H7 (cell line): ENCODE results near the gene STARD13. TPM values are rescaled to one million over a fixed set of nuclear protein-coding genes. Genes with fewer than 3 reads are reported as not detected.

Experiments used
- DNase-seq: peaks from one replicate; pipeline ENCODE4 v3.0.0; 2012
- H3K27me3 ChIP-seq: 2 replicates; pipeline ENCODE4 v1.6.0; 2011; ENCODE audit warnings: mild to moderate bottlenecking, low read length; ENCODE audit not compliant: control insufficient read depth, insufficient read depth
- H3K36me3 ChIP-seq: replicated peaks from 2 replicates; pipeline ENCODE4 v1.5.1; 2011; ENCODE audit warnings: low read length; ENCODE audit not compliant: control insufficient read depth, insufficient read depth
- H3K4me3 ChIP-seq: 2 replicates; pipeline ENCODE4 v1.5.1; 2011; ENCODE audit warnings: low read depth, mild to moderate bottlenecking, control low read depth, low read length, moderate library complexity; ENCODE audit not compliant: insufficient read depth
- total RNA-seq: library from RNA; depleted of rRNA; stranded (reverse); fragments of >200 nt; shearing (Covaris generic); gene quantifications from 2 replicates; pipeline ENCODE4 v1.2.3, GENCODE V29; 2014

Gene STARD13
- total RNA-seq, 1 experiment from 2014 or later, result 0.73 TPM

DNA sequence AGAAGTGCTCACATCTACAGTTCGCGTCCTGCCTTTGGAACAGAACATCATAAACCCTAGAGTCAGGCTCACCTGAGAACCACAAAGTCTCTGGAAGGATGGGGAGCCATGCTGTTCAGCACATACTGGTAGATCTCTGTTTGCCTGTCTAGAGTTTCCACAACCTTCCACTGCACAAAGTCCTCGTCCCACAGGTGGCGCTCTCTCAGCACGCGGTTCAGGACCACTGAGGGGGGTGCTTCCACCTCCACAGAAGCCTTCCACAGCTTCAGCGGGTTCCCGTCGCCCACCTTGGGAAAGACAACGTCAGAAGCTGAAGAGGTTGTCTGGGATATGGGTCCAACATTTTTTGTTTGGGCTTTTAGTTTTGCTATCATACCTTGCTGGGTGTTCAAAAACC lies 175.8 kb downstream of the STARD13 start:
- DNase-seq, result peak; percentile 43
- H3K4me3 ChIP-seq, result no peak overlapping the region
- H3K36me3 ChIP-seq, result no peaks in the 10 kb centered on the region
- no peaks in the 10 kb centered on the region for H3K27me3 ChIP-seq

DNA sequence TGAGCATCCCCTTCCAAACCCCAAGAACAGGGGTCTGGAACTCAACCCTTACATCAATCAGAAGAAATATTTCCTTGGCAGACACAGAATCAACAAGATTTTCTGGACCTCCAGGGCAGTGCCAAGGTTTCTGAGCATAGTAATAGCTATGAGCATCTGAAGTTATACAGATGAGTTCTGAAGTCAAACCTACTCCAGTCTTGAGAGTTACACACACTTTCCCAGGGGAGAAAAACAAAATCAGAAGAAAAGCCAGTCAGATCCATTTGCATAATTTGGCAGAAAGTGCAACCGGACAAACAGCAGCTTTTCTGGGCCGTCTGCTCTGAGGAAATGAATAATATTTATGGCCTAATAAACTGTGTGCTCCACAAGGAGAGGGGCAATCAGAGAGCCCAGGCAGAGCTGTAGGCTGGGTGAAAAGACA lies 176.3 kb downstream of the STARD13 start:
- H3K4me3 ChIP-seq, result no peak overlapping the region
- DNase-seq, result no peak
- no peaks in the 10 kb centered on the region for H3K36me3 ChIP-seq
- no peaks in the 10 kb centered on the region for H3K27me3 ChIP-seq

DNA sequence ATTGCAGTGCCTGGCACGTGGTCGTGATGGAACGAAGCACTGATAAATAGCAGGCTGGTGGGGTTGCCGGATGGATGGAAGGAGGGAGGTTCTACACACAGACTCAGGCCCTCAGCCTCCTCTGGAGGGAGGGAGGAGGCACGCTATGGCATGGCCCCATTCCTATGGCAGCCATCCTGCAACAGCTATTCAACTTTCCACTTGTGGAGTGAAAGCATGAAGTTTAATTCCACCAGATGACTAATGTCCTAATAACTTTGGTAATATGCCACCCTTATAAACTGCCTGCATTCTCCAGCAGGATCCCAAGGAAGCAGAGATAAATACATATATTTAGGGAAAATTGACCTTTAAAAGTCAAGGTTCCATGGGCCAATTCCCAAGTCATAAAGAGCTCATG lies 176.9 kb downstream of the STARD13 start:
- Histone ChIP-seq H3K4me3 (no peak overlapping the region), H3K36me3 (no peaks in the 10 kb centered on the region), H3K27me3 (no peaks in the 10 kb centered on the region)
- no peak for DNase-seq

DNA sequence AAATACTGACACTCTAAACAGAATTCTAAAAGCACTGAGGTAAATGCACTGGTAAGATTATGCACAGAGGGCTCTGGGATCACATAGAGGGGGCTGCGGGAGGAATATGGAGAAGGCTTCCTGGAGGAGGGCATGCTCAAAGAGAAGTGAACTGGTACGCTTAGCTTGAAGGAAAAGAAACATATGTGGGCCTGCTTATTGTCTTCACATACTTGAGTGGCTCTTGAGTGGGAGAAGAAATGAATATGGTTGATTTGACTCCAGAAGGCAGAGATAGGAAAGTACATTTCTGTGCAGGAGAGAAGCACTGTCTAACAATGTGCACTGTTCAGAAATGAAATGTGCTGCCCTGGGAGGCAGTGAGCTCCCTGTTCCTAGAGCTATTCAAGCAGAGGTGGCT lies 178.2 kb downstream of the STARD13 start:
- Histone ChIP-seq H3K27me3 (no peaks in the 10 kb centered on the region), H3K36me3 (no peaks in the 10 kb centered on the region), H3K4me3 (no peak overlapping the region)
- DNase-seq, result no peak

DNA sequence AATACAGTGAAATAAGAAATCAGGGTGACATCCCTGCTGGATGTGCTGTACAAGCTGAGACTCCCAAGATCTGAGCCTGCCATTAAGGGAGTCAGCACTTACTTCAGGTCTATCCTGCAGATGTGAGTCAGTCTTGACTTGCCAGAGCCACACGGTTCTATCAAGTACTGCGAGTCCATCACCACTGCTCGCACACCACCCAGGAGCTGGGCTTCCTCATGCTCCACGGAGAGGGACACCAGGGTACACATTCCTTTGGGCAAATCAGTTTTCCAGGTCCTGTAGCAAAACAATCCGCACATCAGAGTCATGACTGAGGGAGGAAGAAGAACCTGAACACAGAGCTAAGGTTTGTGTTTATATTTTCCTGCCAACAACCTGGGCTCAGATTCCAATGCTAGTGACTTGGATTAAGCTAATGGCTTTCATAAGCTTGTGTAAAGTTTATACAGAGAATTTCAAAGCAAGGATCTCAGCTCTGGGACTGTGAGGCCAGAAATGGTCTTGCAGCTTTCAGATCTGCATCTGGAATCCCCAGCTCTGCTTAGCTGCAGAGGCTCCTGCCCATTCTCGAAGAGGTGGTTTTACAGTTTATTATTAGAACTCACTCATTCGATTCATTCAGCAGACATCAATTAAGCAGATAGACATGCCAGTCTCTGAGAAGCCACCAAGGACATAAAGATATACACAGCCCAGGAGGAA lies 178.7 kb downstream of the STARD13 start:
- DNase-seq, result no peak
- H3K36me3 ChIP-seq, result no peaks in the 10 kb centered on the region
- H3K27me3 ChIP-seq, result no peaks in the 10 kb centered on the region
- H3K4me3 ChIP-seq, result no peak overlapping the region

DNA sequence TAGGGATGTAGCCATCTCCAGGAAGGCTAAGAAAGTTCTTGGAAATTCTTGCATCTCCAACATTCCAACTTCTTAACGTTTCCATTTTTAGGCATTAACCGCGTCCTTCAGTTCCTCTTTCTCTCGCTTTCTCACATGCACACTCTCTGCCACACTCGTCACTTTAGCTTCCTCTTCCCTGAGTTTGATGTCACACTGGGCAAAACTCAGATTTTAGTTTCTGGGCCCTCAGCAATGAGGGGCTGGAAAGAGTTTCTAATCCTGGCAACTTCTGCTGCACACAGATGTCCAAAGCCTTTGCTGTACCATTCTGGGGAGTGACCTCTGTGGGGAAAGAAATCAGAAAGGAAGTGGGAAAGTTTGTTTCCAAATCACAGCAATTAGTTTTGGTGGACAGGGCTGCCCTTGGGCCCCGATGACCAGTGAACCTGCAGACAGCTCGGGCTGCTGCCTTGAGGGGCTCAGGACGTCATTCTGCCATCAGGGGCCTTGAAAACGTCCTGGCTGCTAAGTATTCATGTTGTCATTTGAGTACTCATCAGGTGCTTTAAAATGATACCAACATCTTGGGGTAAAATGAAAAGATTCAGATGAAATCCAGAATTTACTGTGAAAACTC lies 180.1 kb downstream of the STARD13 start:
- H3K27me3 ChIP-seq, result no peaks in the 10 kb centered on the region
- no peak overlapping the region for H3K4me3 ChIP-seq
- no peak for DNase-seq
- no peaks in the 10 kb centered on the region for H3K36me3 ChIP-seq

DNA sequence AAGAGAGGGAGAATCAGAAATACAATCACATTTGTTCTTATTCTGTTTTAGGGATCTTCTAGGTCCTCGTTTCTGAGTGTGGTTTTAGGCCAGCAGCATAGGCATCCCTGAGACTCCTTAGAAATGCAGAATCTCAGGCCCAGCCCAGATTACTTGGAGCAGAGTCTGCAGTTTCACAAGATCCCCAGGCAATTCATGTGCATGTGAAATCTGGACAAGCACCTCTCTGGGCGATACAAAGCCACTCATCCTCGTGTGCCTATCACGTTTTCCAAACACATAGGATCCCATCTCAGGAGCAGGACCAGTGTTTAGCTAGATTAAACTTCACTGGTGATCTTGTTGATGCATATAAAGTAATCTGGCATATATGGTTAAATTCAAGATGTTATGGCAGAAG lies 182.1 kb downstream of the STARD13 start:
- no peaks in the 10 kb centered on the region for H3K27me3 ChIP-seq
- no peaks in the 10 kb centered on the region for H3K36me3 ChIP-seq
- no peak for DNase-seq
- no peak overlapping the region for H3K4me3 ChIP-seq

DNA sequence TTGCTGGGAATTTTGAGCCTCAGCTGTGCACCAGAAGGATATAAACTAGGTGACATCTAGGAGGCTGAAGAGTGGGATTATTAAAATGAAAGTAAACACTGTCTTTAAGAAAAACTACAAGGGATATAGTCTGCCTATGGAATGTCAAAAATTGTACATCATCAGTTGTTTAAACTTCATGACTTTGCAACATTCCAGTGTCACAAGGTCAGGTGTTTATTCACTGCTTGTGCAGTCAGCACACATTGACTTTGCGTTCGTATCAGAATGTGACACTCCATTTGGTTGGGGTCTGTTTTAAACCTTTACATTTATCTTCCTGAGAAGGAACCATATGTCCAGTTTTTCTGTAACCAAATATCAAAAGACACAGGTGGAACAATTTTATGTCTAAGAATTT lies 183.7 kb downstream of the STARD13 start:
- Histone ChIP-seq H3K4me3 (no peak overlapping the region), H3K27me3 (no peaks in the 10 kb centered on the region)
- no peak for DNase-seq

DNA sequence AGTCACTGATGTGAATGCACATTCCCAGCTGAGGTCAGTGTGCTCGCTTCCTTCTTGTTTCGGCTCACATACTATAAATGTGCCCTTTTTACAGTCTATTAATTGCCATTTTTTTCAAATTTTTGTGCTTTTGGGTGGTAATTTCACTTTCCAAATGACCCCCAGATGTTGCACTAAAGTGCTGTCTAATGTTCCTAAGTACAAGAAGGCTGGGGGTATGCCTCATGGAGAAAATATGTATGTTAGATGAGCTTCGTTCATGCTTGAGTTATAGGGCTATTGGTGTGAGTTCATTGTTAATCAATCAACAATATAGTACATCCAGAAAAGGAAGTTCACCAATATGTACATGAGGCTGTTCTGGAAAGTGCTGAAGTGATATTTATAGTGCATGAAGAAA lies 184.7 kb downstream of the STARD13 start:
- Histone ChIP-seq H3K27me3 (no peaks in the 10 kb centered on the region), H3K36me3 (no peaks in the 10 kb centered on the region), H3K4me3 (no peak overlapping the region)
- DNase-seq, result no peak

More for the DNA sequence above, 183.7 kb downstream of the STARD13 start:
- H3K36me3 ChIP-seq, result no peaks in the 10 kb centered on the region

DNA sequence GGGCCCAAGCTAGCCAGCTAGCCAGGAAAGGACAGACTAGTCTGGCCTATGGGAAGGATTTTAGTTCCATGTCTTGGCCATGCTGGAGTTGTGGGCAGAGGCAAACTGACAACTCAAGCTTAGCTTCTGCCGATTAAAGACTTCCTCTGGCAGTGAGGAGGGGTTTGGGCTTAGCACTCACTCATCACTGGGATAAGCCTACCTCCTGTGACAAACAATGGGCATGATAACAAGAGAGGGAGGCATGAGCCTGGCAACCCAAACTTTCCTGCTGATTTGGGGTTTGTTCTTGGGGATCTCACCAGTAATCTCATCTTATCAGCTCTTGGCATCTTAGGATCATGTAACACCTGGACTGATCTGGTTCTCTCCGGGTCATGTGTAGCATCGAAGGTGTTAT lies 185.7 kb downstream of the STARD13 start:
- no peak overlapping the region for H3K4me3 ChIP-seq
- H3K27me3 ChIP-seq, result no peaks in the 10 kb centered on the region
- H3K36me3 ChIP-seq, result no peaks in the 10 kb centered on the region
- DNase-seq, result no peak

DNA sequence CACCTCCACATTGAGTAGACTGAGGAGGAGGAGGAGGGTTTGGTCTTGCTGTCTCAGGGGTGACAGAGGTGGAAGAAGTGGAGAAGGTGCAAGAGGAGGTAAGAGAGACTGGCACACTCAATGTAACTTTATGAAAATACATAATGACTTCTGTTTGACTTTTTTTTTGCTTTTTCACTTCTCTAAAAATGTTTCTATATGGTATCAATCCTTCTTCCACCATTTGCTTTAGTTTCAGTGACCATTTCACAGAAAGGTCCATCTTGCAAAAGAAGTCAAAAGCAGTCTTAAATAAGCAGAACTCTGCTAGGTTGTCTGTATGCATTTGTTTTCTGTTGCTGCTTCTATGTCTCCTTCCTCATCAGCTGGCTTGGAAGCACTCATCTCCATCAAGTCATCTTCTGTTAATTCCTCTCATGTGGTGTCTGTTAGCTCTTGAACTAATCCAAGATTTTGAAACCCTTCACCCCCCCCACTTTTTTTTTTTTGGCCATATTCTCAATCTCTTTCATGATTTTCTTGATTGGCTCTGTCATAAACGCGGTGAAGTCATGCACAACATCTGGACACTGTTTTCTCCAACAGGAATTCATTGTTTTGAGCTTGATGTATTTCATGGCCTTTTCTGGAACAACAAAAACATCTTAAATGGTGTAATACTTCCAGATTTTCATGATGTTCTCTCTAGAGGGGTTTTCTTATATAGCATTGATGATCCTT lies 188.5 kb downstream of the STARD13 start:
- H3K27me3 ChIP-seq, result no peaks in the 10 kb centered on the region
- H3K36me3 ChIP-seq, result no peaks in the 10 kb centered on the region
- no peak overlapping the region for H3K4me3 ChIP-seq
- DNase-seq, result no peak

DNA sequence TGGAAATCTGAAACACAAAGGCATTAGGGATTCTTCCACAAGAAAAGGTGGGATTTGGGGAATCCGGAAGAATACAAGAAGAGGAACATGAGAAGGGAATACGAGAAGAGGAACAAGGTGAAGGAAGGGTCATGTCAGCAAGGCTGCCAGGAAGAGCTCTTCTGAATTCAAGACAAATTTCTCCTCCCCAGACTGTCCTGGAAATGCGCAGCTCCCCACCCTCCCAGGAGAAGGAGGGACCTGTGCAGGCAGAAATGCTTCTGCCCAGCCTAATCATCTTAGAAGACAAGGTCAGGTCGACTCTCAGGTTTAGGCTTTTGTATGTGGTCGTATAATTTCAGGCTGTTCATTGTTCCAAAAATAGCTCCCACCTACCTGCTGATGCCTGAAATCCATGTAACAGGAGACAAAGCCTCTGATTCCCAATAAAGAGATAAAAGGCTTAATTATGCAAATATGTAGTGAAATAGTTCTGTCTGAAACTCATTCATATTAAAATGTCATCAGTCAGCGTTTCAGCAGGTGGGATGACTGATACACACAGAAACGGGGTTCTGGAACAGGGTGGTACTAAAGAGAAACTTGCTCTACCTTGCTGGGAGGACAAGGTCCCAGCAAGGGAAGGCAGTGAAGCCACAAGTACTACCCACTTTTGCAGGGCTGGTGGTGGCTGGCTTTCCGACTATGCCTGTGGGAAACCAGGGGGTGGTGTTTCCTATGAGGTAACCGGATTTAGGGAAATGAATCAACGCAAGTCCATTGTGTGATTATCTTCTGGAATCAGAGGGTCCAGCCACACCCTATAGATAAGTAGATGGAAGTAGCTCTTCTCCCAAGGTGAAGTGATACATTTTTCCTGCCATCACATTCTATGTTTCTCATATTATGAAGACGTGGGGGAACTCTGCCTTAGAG lies 193.2 kb downstream of the STARD13 start:
- DNase-seq, result no peak
- Histone ChIP-seq H3K4me3 (no peak overlapping the region), H3K27me3 (no peaks in the 10 kb centered on the region), H3K36me3 (no peaks in the 10 kb centered on the region)

DNA sequence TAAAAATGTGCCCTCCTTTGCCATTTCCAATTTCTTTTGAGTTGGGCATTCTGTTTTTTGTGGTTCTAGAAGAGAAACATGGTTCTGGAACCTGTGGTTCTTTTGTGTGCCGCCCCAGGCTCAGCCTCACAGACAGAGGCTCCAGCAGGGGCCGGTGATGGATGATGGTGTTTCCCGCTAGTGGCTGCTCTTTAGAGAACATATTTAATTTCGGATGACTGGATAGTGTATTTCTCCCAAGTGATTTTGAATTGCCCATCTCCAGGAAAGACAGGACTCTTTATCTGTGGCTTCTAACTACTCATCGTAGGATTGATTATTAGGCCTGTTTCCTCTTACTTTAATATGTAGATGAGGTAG lies 194.2 kb downstream of the STARD13 start:
- no peak for DNase-seq
- no peaks in the 10 kb centered on the region for H3K36me3 ChIP-seq
- no peak overlapping the region for H3K4me3 ChIP-seq
- no peaks in the 10 kb centered on the region for H3K27me3 ChIP-seq

DNA sequence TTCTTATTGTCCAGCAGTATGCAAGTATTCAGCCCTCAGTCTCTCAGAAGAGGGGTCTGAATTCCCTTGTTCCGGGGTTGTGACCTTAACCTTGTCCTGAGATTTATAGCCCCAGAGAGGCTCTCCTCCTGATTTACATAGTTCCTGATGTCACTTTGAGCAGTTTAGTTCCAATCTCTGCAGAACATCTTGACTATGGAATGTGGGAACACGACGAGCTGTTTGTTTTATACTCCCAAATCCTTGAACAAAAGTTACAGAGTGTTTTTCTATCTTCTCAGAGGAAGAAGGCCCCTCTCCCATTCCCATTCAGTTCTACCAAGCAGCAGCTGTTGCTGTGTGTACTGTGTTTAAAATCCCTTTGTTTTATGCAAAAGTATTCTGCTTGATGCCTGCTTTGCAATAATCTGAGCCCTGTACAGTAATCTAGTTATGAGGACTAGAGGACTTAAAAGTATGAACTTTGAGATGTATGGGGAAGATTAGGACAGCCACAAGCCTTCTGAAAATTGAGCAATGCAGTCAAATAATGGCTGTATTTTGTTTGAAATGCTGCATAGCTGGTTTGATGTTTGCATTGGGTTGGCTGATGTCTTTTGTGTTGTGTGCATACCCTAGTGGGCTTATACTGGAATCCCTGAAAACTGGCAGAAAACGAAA lies 194.7 kb downstream of the STARD13 start:
- H3K27me3 ChIP-seq, result no peaks in the 10 kb centered on the region
- H3K36me3 ChIP-seq, result no peaks in the 10 kb centered on the region
- H3K4me3 ChIP-seq, result no peak overlapping the region
- no peak for DNase-seq
